LNCAP (cell line): ENCODE data around the gene MYORG.

Experiments
- CTCF ChIP-seq: fragments of 450-650 bp; IDR thresholded peaks from 2 replicates; pipeline ENCODE4 v1.5.1; 2017; ENCODE audit warnings: mild to moderate bottlenecking

MYORG gene

GRCh38 chr9:34370970-34371880 is 5.5 kb downstream of the MYORG start:
- no peak for TF ChIP-seq CTCF

- TF ChIP-seq CTCF: no peak
Measured at GRCh38 chr9:34370335-34370969, 6.2 kb downstream of the MYORG start.

- TF ChIP-seq CTCF: no peak
Measured at GRCh38 chr9:34369636-34370035, 7.1 kb downstream of the MYORG start.

GRCh38 chr9:34366365-34366764 is 10.3 kb downstream of the MYORG start:
- TF ChIP-seq CTCF: no peak

GRCh38 chr9:34365282-34365681 is 11.4 kb downstream of the MYORG start:
- no peak for TF ChIP-seq CTCF

- no peak for TF ChIP-seq CTCF
Measured at GRCh38 chr9:34363619-34364351, 12.9 kb downstream of the MYORG start.

- no peak for TF ChIP-seq CTCF
Measured at GRCh38 chr9:34362614-34363214, 14.0 kb downstream of the MYORG start.
